Activated CD8-positive, alpha-beta memory T cell treated with anti-CD3 and anti-CD28 coated beads, Interleukin-2, amount 50 U/mL, for 24 hours (primary cell): ENCODE results near the gene SS18L1.

Experiments
- DNase-seq: peaks from one replicate; pipeline ENCODE4 v3.0.0-alpha.2; 2020; ENCODE audit errors: extremely low read depth

Gene SS18L1

DNA sequence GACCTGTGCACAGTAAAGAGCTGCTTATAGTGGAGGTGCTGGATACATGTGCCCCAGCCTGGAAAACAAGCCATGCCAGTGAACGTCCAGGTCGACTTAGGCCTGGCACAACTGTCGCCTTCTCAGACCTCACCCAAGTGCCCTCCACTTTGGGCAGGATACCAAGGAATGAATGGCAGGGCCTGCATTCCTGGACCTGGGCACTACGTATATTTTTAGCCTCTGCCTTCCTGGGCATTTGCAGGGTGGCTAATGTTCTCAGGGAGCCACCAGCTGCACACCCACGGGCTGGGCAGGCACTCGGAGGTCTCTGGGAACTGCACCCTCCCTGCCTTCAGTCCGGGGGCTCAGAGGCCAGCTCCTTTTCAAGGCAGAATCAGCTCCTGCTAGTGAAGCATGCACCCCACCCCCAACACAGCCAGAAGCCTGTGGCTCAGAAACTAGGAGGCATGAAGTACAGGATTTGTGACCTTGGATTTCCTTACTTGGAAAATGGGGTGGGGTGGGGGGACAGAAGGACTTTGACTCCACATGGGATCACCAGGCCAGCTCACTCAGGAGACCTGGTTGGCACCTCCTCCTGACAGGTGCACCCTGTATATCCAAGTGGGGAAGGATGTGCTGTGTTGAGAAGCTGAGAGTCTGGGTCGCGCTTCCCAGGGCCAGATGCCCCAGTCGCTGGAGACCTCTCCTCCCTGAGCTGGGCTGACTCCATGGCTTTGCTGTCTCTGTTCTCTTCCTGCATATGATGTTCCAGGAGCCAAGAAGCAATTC lies 23.8 kb upstream of the SS18L1 start:
- no peak for DNase-seq

DNA sequence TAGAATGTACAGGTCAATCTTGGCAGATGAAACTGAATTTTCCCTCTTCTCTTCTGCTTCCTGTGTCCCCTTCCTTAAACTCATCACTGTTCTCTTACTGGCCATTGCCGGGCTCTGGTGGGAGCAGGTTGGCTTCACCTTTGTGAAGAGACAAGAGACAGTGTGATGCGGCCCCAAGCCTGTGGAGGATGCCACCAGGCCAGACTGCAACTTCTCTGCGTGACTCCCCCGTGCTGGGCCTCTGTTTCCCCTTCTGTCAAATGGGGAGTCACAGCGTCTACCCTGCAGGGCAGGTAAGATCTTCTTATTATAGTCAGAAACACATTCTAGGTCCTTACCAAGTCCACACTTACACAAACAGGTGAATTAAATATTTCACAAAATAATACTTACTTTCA lies 23.2 kb upstream of the SS18L1 start:
- DNase-seq: no peak

DNA sequence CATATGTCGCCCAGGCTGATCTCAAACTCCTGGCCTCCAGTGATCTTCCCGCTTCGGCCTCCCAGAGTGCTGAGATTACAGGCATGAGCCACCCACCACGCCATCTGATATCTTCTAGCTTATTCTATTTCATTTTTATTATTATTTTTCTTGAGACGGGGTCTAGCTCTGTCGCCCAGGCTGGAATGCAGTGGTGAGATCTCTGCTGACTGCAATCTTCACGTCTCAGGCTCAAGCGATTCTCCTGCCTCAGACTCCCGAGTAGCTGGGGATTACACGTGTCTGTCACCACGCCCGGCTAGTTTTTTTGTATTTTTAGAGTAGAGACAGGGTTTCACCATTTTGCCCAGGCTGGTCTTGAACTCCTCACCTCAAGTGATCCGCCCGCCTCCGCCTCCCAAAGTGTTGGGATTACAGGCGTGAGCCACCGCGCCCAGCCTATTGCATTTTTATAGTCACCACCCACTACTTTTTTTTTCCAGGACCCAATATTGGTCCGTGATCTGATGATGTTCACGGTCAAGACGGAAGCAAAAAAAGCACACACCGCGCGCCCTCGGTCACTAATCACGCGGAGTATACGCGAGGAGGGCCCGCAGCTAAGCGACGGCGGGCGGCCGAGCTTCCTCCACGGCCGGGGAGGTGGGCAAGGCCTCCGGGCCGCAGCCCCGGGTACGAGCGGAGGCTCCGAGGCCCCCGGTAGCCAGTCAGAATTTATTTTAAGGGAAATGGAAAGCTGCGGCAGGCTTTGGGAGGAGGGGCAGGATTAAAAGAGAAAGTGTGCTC lies 22.4 kb upstream of the SS18L1 start:
- DNase-seq: no peak

DNA sequence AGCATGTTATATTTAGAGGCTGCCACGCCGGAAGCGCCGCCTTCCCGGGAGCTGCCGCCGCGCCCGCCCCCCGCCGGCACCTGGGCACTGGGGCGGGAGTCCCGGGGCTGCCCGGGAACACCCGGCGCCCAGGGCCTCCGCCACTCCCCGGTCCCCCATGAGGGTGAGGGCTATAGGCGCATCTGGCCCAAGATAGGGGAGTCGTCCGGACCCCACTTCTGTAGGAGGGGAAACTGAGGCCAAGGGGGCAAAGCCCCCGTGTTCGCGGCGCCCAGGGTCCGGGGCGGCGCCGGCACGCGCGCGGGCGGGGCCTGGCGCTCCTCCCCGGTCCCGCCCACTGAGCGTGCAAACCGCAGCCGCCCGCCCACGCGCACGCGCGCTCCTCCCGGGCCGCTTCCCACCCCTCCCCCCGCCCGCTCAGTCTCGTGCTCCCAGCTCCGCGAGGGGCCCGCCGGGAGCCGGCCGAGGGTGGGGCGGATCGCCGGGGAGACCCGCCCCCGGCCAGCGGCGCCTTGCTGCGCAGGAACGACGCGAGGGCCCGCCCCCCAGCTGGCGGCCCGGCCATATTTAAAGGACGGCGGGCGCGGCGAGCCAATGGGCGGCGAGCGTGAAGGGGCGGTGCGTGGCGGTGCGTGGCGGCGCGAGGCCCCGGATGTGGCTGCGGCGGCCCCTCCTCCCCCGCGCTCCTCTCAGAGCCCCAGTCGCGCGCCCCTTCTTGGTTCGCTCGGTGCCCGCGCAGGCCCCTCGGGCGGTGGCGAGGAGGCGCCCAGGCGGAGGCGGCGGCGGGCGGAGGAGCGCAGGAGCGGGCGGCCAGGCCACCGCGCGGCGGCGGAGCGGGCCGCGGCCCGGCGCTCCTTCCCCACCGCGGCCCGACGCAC lies 21.6 kb upstream of the SS18L1 start, which contains the start of gene LSM14B:
Gene LSM14B, plus strand, starts transcription at position 700 of the 878 bp plus-strand sequence. CDS start 192 bp downstream, outside the sequence.
- DNase-seq: peak; percentile 84

DNA sequence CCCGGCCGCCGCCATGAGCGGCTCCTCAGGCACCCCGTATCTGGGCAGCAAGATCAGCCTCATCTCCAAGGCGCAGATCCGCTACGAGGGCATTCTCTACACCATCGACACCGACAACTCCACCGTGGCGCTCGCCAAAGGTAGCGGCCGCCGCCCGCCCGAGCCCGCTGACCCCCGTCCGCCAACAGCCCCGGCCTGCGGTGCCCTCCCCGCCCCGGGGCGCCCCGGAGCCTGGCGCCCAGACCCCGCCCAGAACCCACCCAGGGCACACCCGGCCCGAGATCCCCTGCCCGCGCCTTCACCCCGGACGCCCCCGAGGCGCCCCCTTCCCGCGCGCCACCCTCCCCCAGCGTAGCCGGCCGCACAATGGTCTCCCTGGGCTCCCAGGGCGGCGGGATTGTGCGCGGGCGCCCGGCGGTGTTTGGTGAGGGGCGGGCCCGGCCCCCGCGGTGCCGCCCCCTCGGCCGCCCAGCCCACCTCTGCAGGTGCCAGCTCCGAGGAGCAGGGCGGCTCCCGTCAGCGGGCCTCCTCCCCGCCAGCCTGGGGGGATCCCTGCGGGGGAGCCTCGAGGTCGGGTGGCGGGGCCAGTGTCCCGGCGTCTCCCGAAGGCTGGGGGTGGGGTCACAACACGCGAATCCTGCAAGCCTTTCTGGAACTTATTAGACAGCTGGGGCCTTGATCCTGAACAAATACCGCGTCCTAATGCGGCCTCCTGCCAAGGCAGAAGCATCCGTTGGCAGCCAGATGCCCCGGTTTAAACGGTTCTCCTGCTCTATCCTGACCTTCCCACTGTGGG lies 20.7 kb upstream of the SS18L1 start:
- no peak for DNase-seq

DNA sequence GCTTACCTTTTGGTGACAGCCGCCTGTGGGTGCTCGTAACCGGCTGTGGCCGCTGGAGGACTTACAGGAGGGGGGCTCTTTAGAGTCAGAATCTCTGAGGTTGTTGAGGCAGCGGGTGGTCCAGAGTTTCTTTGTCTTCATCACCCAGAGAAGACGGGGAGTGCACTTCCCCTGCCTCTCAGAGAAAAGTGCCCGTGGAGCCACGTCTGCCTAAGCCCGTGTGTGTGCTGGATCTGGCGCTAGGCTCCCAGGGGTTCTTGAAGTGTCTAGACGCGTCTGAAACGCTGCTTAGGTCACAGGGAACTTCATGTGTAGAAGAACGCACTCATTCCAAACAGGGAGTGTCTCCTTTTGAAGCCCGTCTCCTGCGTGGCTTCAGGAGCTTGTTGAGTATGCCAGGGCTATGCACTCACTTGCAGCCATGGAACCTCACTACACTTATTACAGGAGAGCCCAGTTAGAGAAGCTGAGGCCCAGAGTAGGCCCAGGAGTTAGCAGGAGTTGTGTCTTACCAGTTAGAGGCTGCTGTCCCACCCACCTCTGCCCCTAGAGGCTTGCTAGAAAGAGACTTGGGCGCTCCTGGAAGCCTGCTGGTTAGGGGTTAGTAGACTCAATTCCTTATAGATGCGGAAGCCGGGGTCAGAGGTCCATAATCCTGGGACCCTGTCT lies 20.0 kb upstream of the SS18L1 start:
- no peak for DNase-seq

DNA sequence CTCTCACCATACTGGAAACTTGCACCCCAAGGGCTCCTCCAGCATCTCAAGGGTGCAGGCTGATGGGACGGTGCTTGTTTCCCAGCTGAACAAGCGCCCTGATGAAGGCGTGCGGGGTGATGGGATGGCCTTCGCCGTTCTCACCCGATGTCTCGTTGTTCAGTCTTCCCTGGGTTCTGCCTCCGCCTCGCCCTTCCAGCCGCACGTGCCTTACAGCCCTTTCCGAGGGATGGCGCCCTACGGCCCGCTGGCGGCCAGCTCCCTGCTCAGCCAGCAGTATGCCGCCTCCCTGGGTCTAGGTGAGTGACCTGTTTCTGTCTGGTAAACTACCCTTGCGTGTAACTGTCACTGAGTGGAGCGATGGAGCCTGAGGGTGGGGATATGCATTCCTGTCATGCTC lies 17.4 kb upstream of the SS18L1 start:
- no peak for DNase-seq

DNA sequence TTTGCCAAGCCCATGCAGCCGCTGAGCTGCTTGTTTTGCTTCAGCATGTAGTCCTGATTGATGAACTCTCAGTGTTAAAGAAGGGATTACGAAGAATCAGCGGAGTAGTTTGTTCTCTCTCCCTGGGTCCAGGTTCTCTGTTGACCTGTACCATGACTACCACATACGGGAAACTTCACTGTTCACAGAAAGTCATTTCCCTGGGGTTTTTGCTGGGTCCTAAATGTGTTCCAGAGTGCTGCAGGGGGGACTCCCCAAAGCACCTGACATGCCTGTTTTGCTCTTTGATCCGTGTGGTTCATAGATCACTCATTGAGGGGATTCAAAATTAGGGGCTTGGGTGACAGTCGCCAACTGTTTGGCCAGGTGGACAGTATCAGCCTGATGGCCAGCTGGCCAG lies 15.8 kb upstream of the SS18L1 start:
- DNase-seq: no peak

DNA sequence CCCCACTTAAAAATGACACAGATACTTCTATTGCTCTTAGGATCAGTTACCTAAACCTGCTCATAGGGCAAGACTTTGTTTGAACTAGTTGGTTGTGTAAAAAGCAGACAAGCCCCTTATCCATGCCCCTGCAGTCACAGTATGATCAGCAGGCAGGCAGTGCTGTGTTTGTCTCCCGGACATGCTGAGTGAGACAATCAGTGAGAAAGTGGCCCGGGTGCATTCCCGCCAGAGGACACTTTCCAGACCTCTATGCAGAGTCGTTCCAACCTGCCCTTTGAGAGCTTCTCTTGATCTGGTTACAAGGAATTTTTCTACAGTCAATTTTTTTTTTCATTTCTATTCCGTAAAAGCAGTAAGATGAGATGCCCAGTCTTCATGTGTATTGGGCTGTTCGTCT lies 15.1 kb upstream of the SS18L1 start:
- no peak for DNase-seq

DNA sequence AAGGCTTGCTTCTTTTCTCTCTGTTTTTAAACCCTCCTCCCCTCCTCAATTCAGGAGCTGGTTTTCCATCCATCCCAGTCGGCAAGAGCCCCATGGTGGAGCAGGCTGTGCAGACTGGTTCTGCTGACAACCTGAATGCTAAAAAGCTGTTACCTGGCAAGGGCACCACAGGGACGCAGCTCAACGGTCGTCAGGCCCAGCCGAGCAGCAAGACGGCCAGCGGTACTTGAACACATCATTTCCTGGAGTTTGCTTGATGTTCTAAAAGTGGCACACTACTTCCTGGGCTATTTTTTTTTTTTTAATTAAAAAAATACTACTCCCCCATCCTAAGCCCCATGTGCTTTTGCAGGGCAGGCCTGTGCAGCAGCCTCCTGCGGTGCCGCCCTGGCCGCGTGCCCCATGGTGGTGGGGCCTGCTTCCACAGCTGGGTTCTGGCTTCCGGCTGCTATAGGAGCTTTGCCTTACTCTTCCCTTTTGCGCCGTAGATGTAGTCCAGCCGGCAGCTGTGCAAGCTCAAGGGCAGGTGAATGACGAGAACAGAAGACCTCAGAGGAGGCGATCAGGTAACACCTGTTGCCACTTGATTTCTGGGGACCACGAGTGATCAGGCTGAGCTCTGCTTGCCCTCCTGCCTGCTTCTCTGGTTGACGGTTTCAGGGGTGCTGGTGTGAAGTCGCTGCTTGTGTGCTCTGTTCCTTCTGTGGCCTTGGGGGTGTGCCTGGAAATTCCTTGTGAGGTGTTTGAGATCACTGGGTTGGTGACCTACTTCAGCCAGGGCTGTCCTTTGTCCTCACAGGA lies 13.6 kb upstream of the SS18L1 start:
- DNase-seq: no peak

DNA sequence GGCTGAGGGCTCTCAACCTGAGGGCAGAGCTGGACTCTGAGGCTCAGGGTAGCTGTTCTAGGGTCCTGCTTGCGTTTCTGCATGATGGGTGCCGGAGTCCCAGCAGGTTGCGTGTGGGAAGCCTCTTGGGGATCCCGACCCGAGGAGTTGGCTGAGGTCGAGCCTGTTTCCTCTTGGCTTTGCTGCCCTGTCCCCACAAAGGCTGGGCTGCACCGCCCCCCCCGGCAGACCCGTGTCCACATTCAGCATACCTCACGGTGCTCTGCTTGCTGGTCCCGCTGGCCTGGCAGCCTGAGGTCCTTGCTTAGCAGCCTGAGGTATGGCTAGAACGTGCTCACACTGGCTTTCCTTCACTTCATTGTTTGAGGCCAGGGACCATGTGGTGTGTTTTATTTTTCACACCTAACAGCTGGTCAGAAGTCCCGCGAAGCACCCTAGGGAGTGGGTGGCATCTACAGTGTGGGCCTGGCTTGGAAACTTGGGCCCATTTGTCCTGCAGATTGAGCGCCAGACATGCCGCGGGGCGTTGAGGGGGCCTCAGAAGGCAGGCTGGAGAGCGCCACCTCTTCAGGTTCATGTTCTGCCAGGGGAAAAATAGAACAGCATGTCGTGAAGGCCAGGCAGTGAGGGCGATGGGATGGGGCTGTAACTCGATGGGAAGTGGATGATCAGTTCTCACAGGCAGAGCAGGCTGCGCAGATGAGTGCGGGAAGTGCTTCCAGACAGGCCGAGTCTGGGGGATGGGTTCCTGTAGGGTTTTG lies 11.8 kb upstream of the SS18L1 start:
- no peak for DNase-seq

DNA sequence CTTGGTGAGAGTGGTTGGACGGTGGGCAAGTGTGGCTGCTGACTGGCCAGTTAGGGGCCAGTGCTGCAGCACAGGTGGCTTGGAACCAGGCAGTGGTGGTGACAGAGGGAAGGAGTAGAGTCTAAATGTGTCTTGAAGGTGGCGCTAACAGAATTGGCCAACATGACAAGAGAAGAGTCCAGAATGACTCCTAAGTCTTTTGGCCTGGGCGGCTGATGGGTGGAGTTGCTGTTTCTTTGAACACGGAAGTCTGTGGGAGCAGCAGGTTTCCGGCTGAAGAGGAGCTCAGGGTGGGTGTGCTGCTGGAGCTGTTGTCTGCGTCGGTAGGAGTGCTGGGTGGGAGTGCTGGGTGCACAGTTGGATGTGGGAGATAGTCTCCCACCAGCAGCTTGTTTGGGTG lies 11.1 kb upstream of the SS18L1 start:
- no peak for DNase-seq

DNA sequence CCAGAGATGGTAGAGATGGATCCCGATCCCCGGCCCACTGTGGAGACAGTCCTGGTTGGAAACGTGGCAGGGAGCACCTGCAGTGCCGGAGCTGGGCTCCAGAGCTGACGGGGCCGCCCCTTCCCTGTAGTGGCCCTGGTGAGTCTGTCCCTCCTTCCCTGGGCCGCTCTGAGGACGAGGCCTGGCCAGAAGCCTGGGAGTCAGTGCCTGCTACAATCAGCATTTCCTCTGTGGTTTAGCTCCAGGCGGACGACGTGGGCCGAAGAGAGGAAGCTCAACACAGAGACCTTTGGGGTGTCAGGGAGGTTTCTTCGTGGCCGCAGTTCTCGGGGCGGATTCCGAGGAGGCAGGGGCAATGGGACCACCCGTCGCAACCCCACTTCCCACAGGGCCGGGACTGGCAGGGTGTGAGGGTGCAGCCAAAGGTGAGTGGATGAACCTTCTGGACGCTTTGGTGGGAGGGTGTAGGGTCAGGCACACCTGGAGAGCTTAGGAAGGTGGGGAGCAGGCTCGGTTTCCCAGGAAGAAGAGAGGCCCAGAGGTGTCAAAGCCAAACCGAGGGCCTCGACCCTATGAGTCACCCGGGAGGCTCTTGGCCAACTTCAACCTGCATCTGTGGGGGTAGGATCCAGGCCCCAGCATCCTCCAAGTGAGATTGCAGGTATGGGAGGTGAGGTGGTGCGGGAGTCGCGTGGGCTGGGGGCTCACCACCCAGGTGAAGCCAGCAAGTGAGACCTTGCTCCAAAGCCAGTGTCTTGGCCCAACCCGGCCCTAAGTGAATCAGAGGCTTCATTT lies 10.3 kb upstream of the SS18L1 start:
- no peak for DNase-seq

DNA sequence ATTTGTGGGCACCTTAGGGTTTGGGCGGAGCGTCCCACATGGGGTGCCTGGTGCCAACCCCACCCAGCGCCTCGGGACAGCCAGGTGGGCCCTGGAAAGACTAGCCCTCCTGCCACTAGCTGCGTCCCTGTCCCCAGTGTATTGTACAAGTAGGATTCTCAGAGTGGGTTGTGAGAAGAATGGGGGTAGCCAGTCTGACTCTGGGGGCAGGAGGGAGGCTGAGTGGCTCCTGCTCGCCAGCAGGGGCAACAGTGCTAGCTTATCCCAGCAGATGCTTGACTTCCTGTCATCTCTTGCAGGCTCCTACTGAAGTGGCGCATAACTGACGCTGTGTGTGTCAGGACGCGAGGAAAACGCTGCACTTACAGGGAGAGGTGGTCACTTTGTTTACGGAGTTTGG lies 9.7 kb upstream of the SS18L1 start:
- no peak for DNase-seq

DNA sequence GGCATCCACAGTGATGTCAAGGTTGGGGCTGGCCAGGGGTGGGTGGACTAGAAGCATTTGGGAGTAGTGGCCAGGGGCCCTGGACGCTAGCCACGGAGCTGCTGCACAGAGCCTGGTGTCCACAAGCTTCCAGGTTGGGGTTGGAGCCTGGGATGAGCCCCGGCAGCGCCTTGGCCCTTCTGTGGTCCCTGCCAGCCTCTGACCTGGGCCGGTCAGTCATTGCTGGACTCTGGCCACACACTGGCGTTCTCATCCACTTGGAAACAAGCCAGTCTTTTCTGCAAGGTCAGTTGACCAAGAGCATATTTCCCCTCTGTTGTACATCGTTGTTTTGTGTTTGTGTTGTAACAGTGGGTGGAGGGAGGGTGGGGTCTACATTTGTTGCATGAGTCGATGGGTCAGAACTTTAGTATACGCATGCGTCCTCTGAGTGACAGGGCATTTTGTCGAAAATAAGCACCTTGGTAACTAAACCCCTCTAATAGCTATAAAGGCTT lies 8.8 kb upstream of the SS18L1 start:
- DNase-seq: no peak

DNA sequence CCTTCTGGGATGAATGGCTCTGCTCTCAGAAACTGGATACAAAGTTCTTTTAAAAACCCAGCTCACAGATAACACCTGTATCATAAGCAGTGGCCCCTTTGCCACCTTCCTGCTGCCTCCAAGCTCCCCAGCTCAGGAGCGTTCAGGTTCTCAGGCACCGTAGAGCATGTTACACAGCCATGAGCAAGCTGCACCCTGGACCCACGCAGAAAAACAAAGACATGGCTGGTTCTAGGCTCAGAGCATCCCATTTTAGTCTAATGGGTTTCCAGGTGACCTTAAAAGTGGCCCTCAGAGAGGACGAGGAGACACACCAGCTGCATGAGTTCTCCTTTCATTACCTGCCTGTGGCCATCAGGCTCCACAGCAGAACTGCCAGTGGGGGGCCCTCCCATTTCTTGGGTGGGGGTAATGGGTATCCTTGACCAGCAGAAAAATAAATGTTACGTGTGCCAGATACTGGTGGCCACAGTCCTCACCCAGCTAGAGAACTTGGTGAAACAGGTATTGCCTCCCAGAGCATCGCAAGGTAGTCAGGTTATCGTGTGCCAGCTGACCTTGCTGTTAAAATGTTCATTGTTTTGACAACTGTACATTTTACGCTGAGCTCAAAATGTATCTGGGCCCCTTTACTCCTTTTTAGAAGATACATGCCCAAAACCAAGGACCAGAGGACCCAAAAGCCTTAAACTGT lies 7.8 kb upstream of the SS18L1 start:
- no peak for DNase-seq

DNA sequence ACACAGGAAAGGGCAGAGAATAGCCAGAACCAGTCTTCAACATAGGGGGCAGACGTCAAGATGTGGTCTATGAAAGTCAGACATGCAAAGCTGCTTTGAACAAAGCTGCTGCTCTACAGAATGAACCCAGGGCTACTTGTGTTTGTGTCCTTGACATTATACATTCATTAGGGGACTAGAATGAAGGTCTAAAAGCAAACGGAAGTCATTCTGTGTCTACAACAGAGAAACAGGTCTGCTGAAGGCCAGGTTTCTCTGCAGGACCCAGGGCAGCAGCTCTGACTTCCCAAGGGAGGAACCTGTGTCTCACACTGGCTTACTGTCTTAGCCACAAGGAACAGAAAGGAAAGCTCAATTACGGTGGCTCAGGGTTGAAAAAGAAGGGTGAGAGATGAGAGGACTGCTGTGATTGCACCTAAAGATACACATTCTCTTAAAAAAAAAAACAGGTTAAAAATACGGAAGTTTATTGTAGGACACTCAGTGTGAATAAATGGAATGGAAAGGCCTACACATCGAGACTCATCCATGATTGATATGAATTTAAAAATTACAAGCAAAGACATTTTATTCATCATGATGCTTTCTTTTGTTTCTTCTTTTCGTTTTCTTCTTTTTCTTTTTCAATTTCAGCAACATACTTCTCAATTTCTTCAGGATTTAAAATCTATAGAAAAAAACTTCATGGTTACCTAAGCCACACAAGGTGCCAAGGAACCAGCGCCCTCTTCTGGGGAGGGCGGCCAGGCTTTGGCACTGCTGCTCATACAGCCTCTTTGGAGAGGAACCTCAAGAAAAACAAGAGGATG lies 7.1 kb upstream of the SS18L1 start:
- DNase-seq: no peak
